GM12892 (cell line): ENCODE data around the gene VGLL4.

ENCODE experiments used
- POLR2A ChIP-seq: IDR thresholded peaks from 2 replicates; pipeline ENCODE4 v1.6.1; 2011; ENCODE audit warnings: low read depth, low read length, control low read depth
- POLR2AphosphoS5 ChIP-seq: IDR thresholded peaks from 2 replicates; pipeline ENCODE4 v1.6.1; 2011; ENCODE audit warnings: low read depth, low read length, control low read depth
- TAF1 ChIP-seq: IDR thresholded peaks from 2 replicates; pipeline ENCODE4 v1.6.1; 2011; ENCODE audit warnings: low read depth, mild to moderate bottlenecking, control low read depth, low read length, borderline replicate concordance

- TF ChIP-seq POLR2A (no peak), POLR2AphosphoS5 (no peak), TAF1 (no peak)
Measured at GRCh38 chr3:11556851-11557644, 86.7 kb downstream of the VGLL4 start.
